MM.1S (cell line): ENCODE measurements around the gene LRP6.

Source experiments
- DNase-seq: peaks from one replicate; pipeline ENCODE4 v3.0.0-alpha.2; 2015
- H2AFZ ChIP-seq: fragments of 300-600 bp; sonication (generic); 2 replicates; pipeline ENCODE4 v1.6.0; 2016; ENCODE audit warnings: antibody characterized with exemption, low read length
- H3F3A ChIP-seq: fragments of 300-600 bp; sonication (generic); 2 replicates; pipeline ENCODE4 v1.6.1; 2016; ENCODE audit warnings: mild to moderate bottlenecking, antibody characterized with exemption, low read length, moderate library complexity, mixed read lengths; ENCODE audit not compliant: insufficient read depth
- H3K27ac ChIP-seq: fragments of 300-600 bp; sonication (generic); 2 replicates; pipeline ENCODE4 v1.5.1; 2016; ENCODE audit warnings: mild to moderate bottlenecking, low read length
- H3K27me3 ChIP-seq: fragments of 300-600 bp; sonication (generic); replicated peaks from 2 replicates; pipeline ENCODE4 v1.6.0; 2016; ENCODE audit warnings: low read length; ENCODE audit not compliant: insufficient read depth
- H3K36me3 ChIP-seq: fragments of 300-600 bp; sonication (generic); replicated peaks from 2 replicates; pipeline ENCODE4 v1.6.1; 2016; ENCODE audit warnings: mild to moderate bottlenecking, low read length, mixed read lengths; ENCODE audit not compliant: insufficient read depth
- H3K4me1 ChIP-seq: fragments of 300-600 bp; sonication (generic); 2 replicates; pipeline ENCODE4 v1.6.1; 2016; ENCODE audit warnings: low read length, mixed read lengths
- H3K4me2 ChIP-seq: fragments of 300-600 bp; sonication (generic); 2 replicates; pipeline ENCODE4 v1.6.0; 2016; ENCODE audit warnings: low read depth, low read length
- H3K4me3 ChIP-seq: fragments of 300-600 bp; sonication (generic); 2 replicates; pipeline ENCODE4 v1.5.1; 2016; ENCODE audit warnings: low read length, mixed read lengths
- H3K79me2 ChIP-seq: fragments of 300-600 bp; sonication (generic); 2 replicates; pipeline ENCODE4 v1.6.1; 2016; ENCODE audit warnings: mixed run types, low read length, mixed read lengths
- H3K9ac ChIP-seq: fragments of 300-600 bp; sonication (generic); 2 replicates; pipeline ENCODE4 v1.6.1; 2016; ENCODE audit warnings: low read length, mixed read lengths
- H3K9me2 ChIP-seq: fragments of 300-600 bp; sonication (generic); replicated peaks from 2 replicates; pipeline ENCODE4 v1.6.1; 2016; ENCODE audit warnings: mild to moderate bottlenecking, low read length, mixed read lengths; ENCODE audit not compliant: insufficient read depth
- H3K9me3 ChIP-seq: fragments of 300-600 bp; sonication (generic); replicated peaks from 2 replicates; pipeline ENCODE4 v1.6.1; 2016; ENCODE audit warnings: mild to moderate bottlenecking, low read length, mixed read lengths; ENCODE audit not compliant: insufficient read depth
- H4K20me1 ChIP-seq: fragments of 300-600 bp; sonication (generic); 2 replicates; pipeline ENCODE4 v1.6.1; 2016; ENCODE audit warnings: mild to moderate bottlenecking, low read length, moderate library complexity, mixed read lengths; ENCODE audit not compliant: insufficient read depth
- EZH2 ChIP-seq: fragments of 300-600 bp; sonication (generic); optimal IDR thresholded peaks from 2 replicates; pipeline ENCODE3; 2017; ENCODE audit warnings: low read depth, mild to moderate bottlenecking, antibody characterized with exemption, low read length, mixed read lengths
- EZH2phosphoT487 ChIP-seq: fragments of 300-600 bp; sonication (generic); IDR thresholded peaks from 2 replicates; pipeline ENCODE4 v1.6.1; 2018; ENCODE audit warnings: antibody characterized with exemption, low read length
- TF ChIP-seq, protein P1 (sequence below): fragments of 300-600 bp; sonication (generic); IDR thresholded peaks from 2 replicates; pipeline ENCODE4 v1.5.1; 2016; ENCODE audit warnings: antibody characterized with exemption, low read length, mixed read lengths

LRP6 gene

DNA sequence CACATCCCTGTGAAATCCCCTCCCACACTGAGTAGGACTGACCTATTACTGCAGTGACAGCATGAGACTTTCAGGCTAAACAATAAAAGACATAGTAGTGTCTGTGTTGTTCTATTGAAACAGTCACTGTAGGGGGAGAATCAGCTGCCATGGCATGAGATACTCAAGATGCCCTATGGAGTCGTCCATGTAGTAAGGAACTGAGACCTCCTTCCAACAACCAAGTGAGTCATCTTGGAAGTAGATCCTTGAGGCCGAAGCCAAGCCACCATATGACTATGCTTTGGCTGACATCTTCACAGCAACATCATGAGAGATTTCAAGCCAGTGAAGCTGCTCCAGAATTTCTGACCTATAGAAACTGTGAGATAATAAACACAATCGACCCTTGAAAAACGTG is 12.1 kb upstream of the LRP6 start:
- no peaks in the 10 kb centered on the region for H3K9me3 ChIP-seq
- no peak overlapping the region for H2AFZ ChIP-seq
- H3K9me2 ChIP-seq, result no peaks in the 10 kb centered on the region
- H3K36me3 ChIP-seq, result no peaks in the 10 kb centered on the region
- no peak overlapping the region for H3K4me2 ChIP-seq
- no peak for DNase-seq
- H3K79me2 ChIP-seq, result no peaks in the 10 kb centered on the region
- no peaks in the 10 kb centered on the region for H4K20me1 ChIP-seq
- H3K27me3 ChIP-seq, result no peaks in the 10 kb centered on the region
- no peaks in the 10 kb centered on the region for H3K4me1 ChIP-seq
- no peak overlapping the region for H3K9ac ChIP-seq
- TF ChIP-seq EZH2, result no peak
- TF ChIP-seq, protein P1, sequence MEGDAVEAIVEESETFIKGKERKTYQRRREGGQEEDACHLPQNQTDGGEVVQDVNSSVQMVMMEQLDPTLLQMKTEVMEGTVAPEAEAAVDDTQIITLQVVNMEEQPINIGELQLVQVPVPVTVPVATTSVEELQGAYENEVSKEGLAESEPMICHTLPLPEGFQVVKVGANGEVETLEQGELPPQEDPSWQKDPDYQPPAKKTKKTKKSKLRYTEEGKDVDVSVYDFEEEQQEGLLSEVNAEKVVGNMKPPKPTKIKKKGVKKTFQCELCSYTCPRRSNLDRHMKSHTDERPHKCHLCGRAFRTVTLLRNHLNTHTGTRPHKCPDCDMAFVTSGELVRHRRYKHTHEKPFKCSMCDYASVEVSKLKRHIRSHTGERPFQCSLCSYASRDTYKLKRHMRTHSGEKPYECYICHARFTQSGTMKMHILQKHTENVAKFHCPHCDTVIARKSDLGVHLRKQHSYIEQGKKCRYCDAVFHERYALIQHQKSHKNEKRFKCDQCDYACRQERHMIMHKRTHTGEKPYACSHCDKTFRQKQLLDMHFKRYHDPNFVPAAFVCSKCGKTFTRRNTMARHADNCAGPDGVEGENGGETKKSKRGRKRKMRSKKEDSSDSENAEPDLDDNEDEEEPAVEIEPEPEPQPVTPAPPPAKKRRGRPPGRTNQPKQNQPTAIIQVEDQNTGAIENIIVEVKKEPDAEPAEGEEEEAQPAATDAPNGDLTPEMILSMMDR, result no peak
- TF ChIP-seq EZH2phosphoT487, result no peak
- H3K27ac ChIP-seq, result no peak overlapping the region
- H3F3A ChIP-seq, result no peaks in the 10 kb centered on the region
- no peak overlapping the region for H3K4me3 ChIP-seq

DNA sequence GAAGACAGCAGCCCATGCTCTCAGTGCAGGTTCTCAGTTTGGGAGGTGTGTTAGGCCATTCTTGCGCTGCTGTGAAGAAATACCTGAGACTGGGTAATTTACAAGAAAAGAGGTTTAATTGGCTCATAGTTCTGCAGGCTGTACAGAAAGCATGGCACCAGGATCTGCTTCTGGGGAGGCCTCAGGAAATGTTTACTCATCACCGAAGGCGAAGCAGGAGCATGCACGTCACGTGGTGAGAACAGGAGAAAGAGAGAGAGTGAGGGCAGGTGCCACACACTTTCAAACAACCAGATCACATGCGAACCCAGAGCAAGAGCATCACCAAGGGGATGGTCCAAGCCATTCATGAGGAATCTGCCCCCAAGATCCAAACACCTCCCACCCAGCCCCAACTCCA is 9.0 kb upstream of the LRP6 start:
- no peak overlapping the region for H3K4me3 ChIP-seq
- no peaks in the 10 kb centered on the region for H3K79me2 ChIP-seq
- H3K27me3 ChIP-seq, result no peaks in the 10 kb centered on the region
- H3K36me3 ChIP-seq, result no peaks in the 10 kb centered on the region
- no peak overlapping the region for H3K4me2 ChIP-seq
- TF ChIP-seq EZH2, result no peak
- TF ChIP-seq EZH2phosphoT487, result no peak
- TF ChIP-seq, protein P1, result no peak
- no peaks in the 10 kb centered on the region for H3K4me1 ChIP-seq
- H3K27ac ChIP-seq, result no peak overlapping the region
- H3K9ac ChIP-seq, result no peak overlapping the region
- H3K9me3 ChIP-seq, result no peaks in the 10 kb centered on the region
- H4K20me1 ChIP-seq, result no peaks in the 10 kb centered on the region
- DNase-seq, result no peak
- no peak overlapping the region for H2AFZ ChIP-seq
- H3K9me2 ChIP-seq, result no peaks in the 10 kb centered on the region
- no peaks in the 10 kb centered on the region for H3F3A ChIP-seq

DNA sequence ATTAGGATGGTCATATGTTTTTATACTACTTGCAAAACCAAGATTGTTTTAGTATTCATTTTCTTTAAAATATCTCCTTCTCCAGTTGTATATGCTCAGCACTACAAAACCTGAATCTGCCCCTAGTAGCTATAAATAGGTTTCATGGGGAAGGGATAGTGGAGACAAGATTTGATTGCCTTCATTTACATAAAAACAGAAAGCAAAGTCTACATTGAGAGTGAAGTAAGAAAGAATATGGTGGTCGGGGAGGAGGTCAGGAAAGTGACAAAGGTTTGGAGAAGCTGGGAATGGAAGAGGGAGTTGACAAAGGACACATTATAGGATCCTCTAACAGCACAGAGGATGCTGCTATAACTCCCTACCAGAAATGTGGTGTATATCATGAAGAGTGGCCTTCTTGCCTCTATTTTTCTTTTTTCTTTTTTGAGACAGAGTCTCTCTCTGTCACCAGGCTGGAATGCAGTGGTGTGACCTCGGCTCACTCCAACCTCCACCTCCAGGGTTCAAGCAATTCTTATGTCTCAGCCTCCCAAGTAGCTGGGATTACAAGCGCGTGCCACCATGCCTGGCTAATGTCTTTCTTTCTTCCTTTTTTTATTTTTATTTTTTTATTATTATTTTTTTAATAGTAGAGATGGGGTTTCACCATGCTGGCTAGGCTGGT is 6.6 kb upstream of the LRP6 start:
- TF ChIP-seq EZH2 (no peak), EZH2phosphoT487 (no peak)
- TF ChIP-seq, protein P1, result no peak
- H3K9me2 ChIP-seq, result no peaks in the 10 kb centered on the region
- H4K20me1 ChIP-seq, result no peaks in the 10 kb centered on the region
- no peaks in the 10 kb centered on the region for H3K4me1 ChIP-seq
- H3K27ac ChIP-seq, result no peak overlapping the region
- no peaks in the 10 kb centered on the region for H3F3A ChIP-seq
- no peak overlapping the region for H2AFZ ChIP-seq
- DNase-seq, result no peak
- no peaks in the 10 kb centered on the region for H3K79me2 ChIP-seq
- no peak overlapping the region for H3K4me3 ChIP-seq
- H3K9me3 ChIP-seq, result no peaks in the 10 kb centered on the region
- no peak overlapping the region for H3K9ac ChIP-seq
- no peaks in the 10 kb centered on the region for H3K27me3 ChIP-seq
- H3K4me2 ChIP-seq, result no peak overlapping the region
- no peaks in the 10 kb centered on the region for H3K36me3 ChIP-seq
